Hepatocyte (in vitro differentiated cells): ENCODE data around the gene OR52H1.

Source experiments
- CTCF ChIP-seq: fragments of 200-600 bp; sonication (generic); IDR thresholded peaks from 2 replicates; pipeline ENCODE4 v1.5.1; 2016; ENCODE audit warnings: antibody characterized with exemption, mild to moderate bottlenecking; ENCODE audit not compliant: poor library complexity
- EZH2 ChIP-seq: fragments of 200-600 bp; sonication (generic); IDR thresholded peaks from 2 replicates; pipeline ENCODE4 v1.6.1; 2016; ENCODE audit warnings: antibody characterized with exemption, mild to moderate bottlenecking, borderline replicate concordance

DNA sequence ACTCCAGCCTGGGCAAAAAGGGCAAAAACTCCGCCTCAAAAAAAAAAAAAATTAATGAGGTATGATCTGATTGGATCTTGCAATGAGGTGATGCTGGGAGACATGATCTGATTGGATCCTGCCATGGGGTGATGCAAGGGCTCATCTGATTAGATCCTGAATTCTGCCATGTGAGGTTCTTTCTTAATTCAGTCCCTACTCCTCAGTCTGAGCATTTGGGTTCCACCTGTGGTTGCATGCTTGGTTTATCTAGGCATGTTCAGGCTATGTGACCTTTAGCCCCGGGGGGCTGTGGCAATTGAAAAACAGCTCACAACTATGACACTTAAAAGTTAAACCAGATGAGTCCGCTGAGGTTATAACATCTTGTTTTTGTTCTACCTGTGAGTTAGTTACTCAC, 43.3 kb upstream of the OR52H1 start:
- no peak for TF ChIP-seq CTCF
- no peak for TF ChIP-seq EZH2
